T-helper 17 cell (primary cell): Measurements from ENCODE around the gene CCNF. TPM values are rescaled to one million over a fixed set of nuclear protein-coding genes. Genes with fewer than 3 reads are reported as not detected.

Experiments
- ATAC-seq: fragments of 150-1000 bp; cut with Tn5 transposase; 2 replicates; pipeline ENCODE4 v1.10.0; 2021; ENCODE audit warnings: mild to moderate bottlenecking, moderate library complexity
- DNase-seq, 3 donors: peaks; one replicate each; pipeline versions ENCODE4 v3.0.0 to v3.0.0-alpha.2; 2020 to 2021
- H3K9me3 ChIP-seq: one replicate; pipeline ENCODE4 v1.7.0; 2013; ENCODE audit warnings: low read length, mild to moderate bottlenecking; ENCODE audit not compliant: control insufficient read depth, poor library complexity, severe bottlenecking
- H3K27ac Mint-ChIP-seq: one replicate; pipeline ENCODE4 v1.8.0; 2022; ENCODE audit warnings: mild to moderate bottlenecking, moderate library complexity, mixed read lengths
- H3K27me3 Mint-ChIP-seq: one replicate; pipeline ENCODE4 v1.8.0; 2022; ENCODE audit warnings: mixed read lengths
- H3K36me3 Mint-ChIP-seq: one replicate; pipeline ENCODE4 v1.8.0; 2022; ENCODE audit warnings: low read depth, mixed read lengths
- H3K4me1 Mint-ChIP-seq: one replicate; pipeline ENCODE4 v1.8.0; 2022; ENCODE audit warnings: mild to moderate bottlenecking, mixed read lengths
- H3K4me3 Mint-ChIP-seq: one replicate; pipeline ENCODE4 v1.8.0; 2022; ENCODE audit warnings: mild to moderate bottlenecking, moderate library complexity, mixed read lengths
- total RNA-seq, 4 donors: library from RNA in 2 of 4; stranded (reverse) in 2 of 4; gene quantifications; one replicate each; pipeline ENCODE4 v1.2.3 and lab custom pipeline; 2022 to 2026

Gene CCNF
- total RNA-seq, 2 donors from 2014 or later, result 2.9 to 3.3 TPM

DNA sequence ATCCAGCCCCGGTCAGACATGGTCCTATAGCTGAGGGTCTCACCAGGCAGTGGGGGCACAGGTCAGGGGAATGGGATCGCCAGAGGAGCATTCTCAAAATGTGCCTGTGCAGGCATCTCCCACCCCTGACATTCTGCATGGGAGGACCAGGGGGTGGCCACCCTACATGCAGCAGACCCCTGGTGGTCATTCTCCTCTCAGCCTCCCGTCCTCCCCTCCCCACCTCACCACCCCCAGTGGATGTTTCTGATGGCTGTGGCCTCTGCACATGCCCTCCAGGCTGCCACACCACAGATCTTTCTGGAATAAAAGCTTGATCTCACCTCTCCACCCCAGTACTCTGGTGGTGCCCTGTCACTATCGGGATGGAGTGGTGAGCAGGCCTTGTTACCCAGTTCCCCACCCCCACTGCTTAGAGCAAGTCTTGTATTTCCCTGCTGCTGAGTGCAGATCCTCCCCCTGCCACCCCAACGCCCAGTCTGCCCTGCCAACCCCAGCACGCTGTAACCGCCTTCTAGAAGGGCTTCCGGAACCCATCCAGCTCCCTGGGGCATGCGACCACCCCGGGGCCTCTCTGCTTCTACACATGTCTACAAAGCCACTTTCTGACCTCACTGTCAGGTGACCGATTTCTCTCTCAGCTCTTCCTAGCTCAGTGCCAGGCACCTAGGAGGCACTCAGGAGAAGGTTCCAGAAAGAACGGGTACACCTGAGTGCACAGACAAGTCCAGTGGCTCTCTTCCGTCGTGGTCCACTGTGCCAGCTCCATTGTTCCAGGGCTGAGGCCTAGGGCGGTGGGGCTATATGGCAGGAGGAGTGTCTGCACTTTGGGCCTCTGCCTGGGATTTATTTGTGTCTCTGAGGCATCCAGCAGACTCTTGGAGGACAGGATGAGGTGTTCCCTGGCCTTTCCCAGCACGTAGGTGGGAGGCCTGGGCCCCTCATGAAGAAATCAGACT lies 55.0 kb downstream of the CCNF start:
- Mint-ChIP-seq H3K4me1 (peaks cover 36% of the 10 kb centered on the region), H3K36me3 (no peaks in the 10 kb centered on the region), H3K4me3 (no peak overlapping the region), H3K27ac (peak overlapping the region; percentile 70), H3K27me3 (no peaks in the 10 kb centered on the region)
- no peak for ATAC-seq
- no peak for DNase-seq
- H3K9me3 ChIP-seq, result no peaks in the 10 kb centered on the region

DNA sequence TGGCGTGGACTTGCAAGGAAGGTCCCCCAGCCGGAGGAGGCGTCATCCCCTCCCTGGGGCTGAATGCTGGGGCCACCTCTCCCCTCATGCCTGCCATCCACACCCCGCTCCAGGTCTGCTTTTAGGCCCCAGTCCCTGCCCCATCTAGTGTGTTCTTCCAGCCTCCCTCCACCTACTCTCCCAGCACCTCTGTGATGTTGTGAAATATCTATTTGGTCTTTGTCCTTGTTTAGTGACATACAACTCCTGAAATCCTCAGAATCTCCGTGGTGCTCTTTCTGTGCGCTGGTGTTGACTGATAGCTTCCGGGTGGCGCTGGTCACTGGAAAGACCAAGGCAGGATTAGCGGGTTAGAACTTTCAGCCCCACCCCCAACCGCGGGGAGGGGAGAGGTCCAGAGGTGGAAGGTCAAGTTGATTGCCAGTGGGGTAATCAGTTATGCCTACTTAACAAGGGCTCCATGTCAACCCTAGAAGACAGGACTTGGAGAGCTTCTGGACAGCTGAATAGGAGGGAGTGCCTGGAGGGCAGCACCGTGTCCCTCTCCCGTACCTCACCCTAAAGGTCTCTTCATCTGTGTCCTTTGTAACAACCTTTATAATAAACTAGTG lies 55.8 kb downstream of the CCNF start:
- peak overlapping the region; percentile 70 for H3K27ac Mint-ChIP-seq
- peaks cover 36% of the 10 kb centered on the region for H3K4me1 Mint-ChIP-seq
- H3K27me3 Mint-ChIP-seq, result no peaks in the 10 kb centered on the region
- H3K9me3 ChIP-seq, result no peaks in the 10 kb centered on the region
- no peak overlapping the region for H3K4me3 Mint-ChIP-seq
- DNase-seq, result no peak
- no peaks in the 10 kb centered on the region for H3K36me3 Mint-ChIP-seq
- ATAC-seq, result no peak

DNA sequence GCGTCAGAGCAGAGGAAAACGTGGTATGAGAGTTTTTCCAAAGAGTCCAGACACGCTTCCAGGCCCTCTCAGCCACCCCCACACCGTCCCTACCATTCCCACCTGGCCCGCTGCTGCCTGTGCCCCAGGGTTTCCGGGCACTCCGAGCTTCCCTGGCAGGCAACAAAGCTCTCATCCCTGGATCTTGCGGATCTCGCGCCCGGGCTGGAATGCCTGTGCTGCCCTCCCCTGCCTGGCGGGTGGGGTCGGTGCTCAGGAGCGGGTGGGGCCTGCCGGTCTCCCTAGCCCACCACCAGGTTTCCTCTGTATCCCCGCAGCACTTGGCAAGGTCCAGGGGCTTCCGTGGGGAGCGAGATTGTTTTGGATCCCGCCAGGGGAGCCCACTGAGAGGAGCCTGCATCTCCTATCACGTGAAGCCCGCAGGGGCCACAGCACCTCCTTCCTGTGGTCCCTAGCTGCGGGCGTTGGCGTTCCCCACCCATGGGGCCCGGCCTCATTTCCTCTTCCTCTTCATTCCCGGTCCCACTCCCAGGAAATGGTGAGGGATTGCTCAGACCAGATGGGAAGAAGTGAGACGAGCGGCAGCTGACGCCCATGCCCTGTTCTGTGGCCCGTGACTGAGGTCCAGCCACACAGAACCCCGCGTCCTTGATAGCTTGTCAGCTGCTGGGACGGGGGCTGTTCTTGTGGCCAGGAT lies 56.7 kb downstream of the CCNF start:
- H3K4me1 Mint-ChIP-seq, result peaks cover 34% of the 10 kb centered on the region
- no peaks in the 10 kb centered on the region for H3K9me3 ChIP-seq
- no peak for DNase-seq
- ATAC-seq, result no peak
- peak overlapping the region; percentile 70 for H3K27ac Mint-ChIP-seq
- no peak overlapping the region for H3K4me3 Mint-ChIP-seq
- no peaks in the 10 kb centered on the region for H3K27me3 Mint-ChIP-seq
- no peaks in the 10 kb centered on the region for H3K36me3 Mint-ChIP-seq

DNA sequence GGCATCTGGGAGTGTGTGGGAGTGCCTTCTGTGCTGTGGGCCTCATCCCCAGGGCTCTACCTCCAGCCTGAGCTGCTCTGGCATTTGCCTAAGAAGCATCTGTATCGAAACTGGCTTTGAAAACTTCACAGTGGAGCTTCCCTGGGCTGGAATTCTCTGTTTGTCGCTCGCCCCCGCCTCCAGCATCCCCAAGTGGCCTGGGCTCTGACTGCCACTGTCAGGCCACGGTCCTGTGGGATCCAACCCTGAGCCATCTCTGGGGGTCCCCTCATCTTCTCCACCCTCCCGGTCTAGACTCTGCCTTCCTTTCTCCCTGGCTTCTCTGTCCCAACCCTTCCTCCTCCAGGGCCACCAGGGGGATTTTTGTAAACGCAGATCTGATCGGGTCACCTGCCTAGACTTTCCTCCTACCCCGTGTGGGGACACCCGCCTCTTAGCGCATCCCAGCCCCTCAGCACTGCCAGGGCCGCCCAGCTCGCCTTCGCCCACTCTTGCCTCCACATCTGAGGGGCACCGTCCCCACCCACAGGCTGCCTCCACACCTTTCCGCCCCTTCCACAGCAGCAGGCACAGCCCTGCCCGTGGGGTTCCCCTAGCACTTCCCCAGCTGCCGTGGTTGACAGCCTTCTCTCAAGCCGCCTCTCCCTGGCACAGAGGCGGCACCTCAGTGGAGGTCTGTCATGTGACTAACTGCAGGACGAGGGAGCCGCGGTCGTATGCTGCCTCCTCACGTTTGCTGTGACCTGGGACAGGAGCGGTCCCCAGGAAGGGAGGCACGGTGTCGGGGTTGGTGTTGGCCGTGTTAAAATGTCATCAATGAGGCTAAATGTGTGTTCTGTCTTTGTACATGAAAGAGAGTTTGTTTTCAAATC lies 57.6 kb downstream of the CCNF start:
- Mint-ChIP-seq H3K27ac (peak overlapping the region; percentile 94), H3K36me3 (no peaks in the 10 kb centered on the region), H3K4me1 (peaks cover 33% of the 10 kb centered on the region), H3K27me3 (no peaks in the 10 kb centered on the region), H3K4me3 (peak overlapping the region; percentile 86)
- DNase-seq, result peak; percentile 59 to 72 (median 69)
- ATAC-seq, result peak; percentile 99
- no peaks in the 10 kb centered on the region for H3K9me3 ChIP-seq

DNA sequence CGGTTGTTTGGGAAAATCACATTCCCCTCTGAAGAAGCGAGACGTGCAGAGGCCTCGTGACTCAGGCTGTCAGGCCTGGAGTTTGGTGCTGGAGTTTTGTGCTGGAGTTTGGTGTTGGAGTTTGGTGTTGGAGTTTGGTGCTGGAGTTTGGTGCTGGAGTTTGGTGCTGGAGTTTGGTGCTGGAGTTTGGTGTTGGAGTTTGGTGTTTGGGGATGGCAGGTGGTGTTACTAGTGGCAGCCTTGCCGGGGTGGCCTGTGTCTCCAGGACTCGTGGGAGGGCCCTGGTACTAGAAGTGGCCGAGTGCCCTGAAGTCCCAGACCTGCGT lies 58.2 kb downstream of the CCNF start:
- H3K4me3 Mint-ChIP-seq, result peak overlapping the region; percentile 86
- no peaks in the 10 kb centered on the region for H3K36me3 Mint-ChIP-seq
- peak overlapping the region; percentile 94 for H3K27ac Mint-ChIP-seq
- DNase-seq (no peak), ATAC-seq (no peak)
- H3K27me3 Mint-ChIP-seq, result no peaks in the 10 kb centered on the region
- H3K9me3 ChIP-seq, result no peaks in the 10 kb centered on the region
- H3K4me1 Mint-ChIP-seq, result peaks cover 28% of the 10 kb centered on the region

DNA sequence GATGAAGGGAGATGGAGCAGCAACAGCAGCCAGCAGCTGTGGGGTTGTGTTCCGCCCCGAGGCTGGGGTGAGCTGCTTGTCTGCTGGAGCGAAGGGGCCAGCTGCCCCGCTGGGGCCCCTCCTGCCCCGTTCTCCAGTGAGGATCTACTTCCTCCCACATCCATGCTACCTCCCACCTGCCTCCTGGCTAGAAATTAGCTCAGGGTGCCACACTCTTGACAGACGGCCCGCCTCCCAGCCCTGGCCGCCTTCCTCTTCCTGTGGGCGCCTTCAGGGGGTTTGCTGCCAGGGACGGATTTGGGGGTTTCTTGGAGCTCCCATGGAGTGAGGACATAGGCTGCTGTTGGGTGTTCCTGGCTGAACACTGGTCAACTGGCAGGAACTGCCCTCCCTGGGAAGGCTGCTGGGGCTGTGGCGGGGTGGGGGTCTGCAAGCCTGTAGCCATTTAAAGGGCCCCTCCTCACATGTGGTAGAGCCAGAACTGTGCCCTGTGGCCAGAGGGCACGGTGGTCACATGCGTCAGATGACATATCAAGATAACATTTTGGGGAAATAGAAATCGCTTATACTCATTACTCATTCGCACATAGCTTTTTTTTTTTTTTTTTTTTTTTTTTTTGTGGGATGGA lies 58.8 kb downstream of the CCNF start:
- no peaks in the 10 kb centered on the region for H3K36me3 Mint-ChIP-seq

DNA sequence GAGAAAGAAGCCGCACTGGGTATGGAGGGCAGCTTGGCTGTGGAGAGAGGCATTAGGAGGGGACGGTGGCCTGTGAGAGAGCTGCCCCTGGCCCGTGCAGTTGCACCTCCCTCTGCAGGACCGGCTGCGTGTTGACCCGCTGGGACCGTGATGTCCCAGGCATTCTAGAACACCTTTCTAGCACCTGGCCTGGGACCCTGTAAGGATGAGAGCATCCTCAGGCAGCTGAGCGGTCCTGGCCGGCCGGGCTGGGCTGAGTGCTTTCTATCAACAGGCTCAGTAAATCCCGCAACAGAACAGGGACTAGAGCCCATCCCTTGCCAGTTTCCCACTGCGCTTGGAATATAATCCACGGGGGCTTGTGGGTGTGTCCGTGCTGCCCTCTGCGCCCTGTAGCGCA lies 60.3 kb downstream of the CCNF start:
- no peaks in the 10 kb centered on the region for H3K36me3 Mint-ChIP-seq
- H3K4me1 Mint-ChIP-seq, result peaks cover 15% of the 10 kb centered on the region
- DNase-seq, result no peak
- no peaks in the 10 kb centered on the region for H3K9me3 ChIP-seq
- no peaks in the 10 kb centered on the region for H3K27me3 Mint-ChIP-seq
- H3K27ac Mint-ChIP-seq, result no peak overlapping the region
- no peak overlapping the region for H3K4me3 Mint-ChIP-seq
- ATAC-seq, result no peak

More for the DNA sequence above, 58.8 kb downstream of the CCNF start:
- peaks cover 26% of the 10 kb centered on the region for H3K4me1 Mint-ChIP-seq
- DNase-seq (no peak), ATAC-seq (no peak)
- no peaks in the 10 kb centered on the region for H3K9me3 ChIP-seq
- no peaks in the 10 kb centered on the region for H3K27me3 Mint-ChIP-seq
- H3K27ac Mint-ChIP-seq, result peak overlapping the region; percentile 94
- H3K4me3 Mint-ChIP-seq, result no peak overlapping the region

DNA sequence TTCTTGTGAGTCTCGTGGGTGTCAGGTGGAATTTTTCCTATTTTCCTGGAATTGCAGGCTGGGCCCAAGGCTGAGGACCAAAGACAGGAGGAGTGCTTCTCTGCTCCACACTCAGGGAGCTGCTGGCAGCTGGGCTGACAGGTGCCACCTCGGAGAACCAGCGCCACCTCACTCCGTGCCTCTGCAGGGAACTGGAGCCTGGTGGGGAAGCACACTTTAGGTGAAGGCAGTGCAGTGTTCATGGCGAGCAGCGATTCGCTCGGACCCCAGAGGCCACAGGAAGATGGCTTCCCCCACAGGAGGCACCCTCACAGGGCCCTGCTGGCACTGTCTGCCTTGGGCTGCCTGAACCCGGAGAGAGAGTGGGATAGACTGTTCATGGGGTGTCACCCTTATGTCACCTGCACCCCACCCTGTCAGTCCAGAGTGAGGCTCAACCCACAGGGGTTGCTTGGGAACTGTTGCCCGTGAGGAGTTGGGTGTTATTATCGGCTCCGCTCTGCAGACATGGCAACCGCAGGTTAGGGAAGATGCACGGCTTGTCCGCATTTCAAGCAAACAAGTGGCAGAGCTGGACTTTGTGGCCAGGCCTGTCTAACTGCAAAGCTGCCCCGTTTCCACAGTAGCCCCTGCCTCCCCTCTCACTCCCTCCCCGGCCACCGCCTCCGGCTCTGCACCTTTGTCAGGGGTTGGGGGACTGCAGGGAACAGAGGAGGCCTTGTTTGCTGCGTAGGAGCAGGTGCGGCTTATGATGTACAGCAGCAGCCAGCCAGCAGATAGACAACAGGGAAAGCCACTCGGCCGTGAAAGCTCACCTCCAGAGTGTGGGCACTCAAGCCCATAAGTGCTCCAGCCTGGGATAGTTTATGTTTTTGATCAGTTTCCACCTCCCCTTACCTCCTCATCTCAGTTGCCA lies 61.2 kb downstream of the CCNF start:
- no peak overlapping the region for H3K4me3 Mint-ChIP-seq
- peaks cover 13% of the 10 kb centered on the region for H3K4me1 Mint-ChIP-seq
- DNase-seq, result no peak
- no peak for ATAC-seq
- no peaks in the 10 kb centered on the region for H3K9me3 ChIP-seq
- no peaks in the 10 kb centered on the region for H3K27me3 Mint-ChIP-seq
- H3K27ac Mint-ChIP-seq, result no peak overlapping the region
- no peaks in the 10 kb centered on the region for H3K36me3 Mint-ChIP-seq

DNA sequence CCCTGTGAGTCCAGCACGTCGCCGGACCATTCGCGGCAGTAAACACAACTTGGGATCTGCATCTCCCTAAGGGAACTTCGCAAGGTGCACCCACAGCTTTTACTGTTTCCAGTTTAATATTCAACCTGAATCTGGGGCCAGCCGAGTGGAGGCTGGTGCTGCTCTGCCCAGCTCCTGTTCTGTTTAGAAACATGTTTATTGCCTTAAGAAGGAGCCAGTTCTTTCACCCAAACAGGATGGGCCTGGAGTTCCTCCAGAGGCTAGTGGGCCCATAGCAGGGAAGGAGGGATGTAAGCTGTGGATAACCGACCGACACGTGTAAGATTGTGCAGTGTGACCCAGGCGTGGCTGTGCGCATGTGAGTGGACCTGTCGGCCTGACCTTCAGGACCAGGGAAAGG lies 63.0 kb downstream of the CCNF start:
- DNase-seq, result no peak
- H3K27me3 Mint-ChIP-seq, result no peaks in the 10 kb centered on the region
- no peak overlapping the region for H3K4me3 Mint-ChIP-seq
- ATAC-seq, result no peak
- no peak overlapping the region for H3K27ac Mint-ChIP-seq
- H3K36me3 Mint-ChIP-seq, result no peaks in the 10 kb centered on the region
- no peaks in the 10 kb centered on the region for H3K9me3 ChIP-seq
- H3K4me1 Mint-ChIP-seq, result peaks cover 6% of the 10 kb centered on the region

DNA sequence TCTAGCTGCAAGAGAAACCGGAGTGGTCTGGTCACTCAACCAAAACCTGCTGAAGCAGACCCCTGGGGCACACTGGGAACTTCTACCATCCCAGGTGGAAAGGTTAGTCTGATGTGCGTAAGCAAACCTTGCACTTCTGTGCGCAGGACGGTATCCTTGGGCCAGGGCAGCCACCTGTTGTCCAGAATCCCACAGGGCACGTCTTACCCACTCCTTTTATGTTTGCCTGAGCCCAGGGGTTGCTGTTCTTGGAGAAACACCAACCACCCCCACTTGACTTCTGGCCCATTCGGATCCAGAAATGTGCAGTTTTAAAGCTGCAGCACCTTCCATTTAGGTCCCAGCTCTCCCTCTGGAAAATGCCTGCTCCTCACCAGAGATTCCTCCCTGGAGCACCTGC lies 64.4 kb downstream of the CCNF start:
- ATAC-seq (no peak), DNase-seq (no peak)
- Mint-ChIP-seq H3K4me3 (no peak overlapping the region), H3K27ac (no peak overlapping the region), H3K4me1 (no peaks in the 10 kb centered on the region), H3K36me3 (peaks cover 2% of the 10 kb centered on the region), H3K27me3 (no peaks in the 10 kb centered on the region)
- no peaks in the 10 kb centered on the region for H3K9me3 ChIP-seq

DNA sequence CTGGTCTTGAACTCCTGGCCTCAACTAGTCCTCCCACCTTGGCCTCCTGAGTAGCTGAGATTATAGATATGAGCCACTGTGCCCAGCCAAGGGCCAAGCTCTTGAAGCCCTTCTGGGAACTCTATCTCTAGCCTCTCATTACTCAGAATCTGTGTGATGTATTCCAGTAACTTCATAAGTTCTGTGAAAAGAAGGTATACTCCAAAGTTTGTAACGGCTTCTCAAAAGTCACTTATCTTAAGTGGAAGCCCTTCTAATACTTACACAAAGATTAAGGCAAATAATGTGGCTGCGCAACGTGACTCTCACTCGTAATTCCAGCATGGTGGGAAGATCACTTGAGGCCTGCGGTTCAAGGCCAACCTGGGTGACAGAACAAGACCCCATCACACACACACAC lies 65.4 kb downstream of the CCNF start:
- DNase-seq, result no peak
- peaks cover 2% of the 10 kb centered on the region for H3K36me3 Mint-ChIP-seq
- no peak overlapping the region for H3K4me3 Mint-ChIP-seq

DNA sequence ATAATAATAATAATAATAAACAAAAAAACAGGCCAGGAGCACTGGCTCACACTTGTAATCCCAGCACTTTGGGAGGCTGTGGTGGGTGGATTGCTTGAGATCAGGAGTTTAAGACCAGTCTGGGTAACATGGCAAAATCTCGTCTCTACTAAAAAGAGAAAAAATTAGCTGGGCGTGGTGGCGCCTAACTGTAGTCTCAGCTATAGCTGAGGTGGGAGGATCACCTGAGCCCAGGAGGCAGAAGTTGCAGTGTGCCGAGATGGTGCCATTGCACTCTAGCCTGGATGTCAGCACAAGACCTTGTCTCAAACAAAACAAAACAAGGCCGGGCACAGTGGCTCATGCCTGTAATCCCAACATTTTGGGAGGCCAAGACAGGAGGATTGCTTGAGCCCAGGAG lies 65.8 kb downstream of the CCNF start:
- no peak overlapping the region for H3K27ac Mint-ChIP-seq
- no peak overlapping the region for H3K4me3 Mint-ChIP-seq
- no peak for ATAC-seq
- H3K9me3 ChIP-seq, result no peaks in the 10 kb centered on the region
- no peaks in the 10 kb centered on the region for H3K4me1 Mint-ChIP-seq
- H3K27me3 Mint-ChIP-seq, result no peaks in the 10 kb centered on the region
- DNase-seq, result no peak
- H3K36me3 Mint-ChIP-seq, result peaks cover 2% of the 10 kb centered on the region

More for the DNA sequence above, 65.4 kb downstream of the CCNF start:
- H3K27ac Mint-ChIP-seq, result no peak overlapping the region
- no peaks in the 10 kb centered on the region for H3K27me3 Mint-ChIP-seq
- no peak for ATAC-seq
- no peaks in the 10 kb centered on the region for H3K9me3 ChIP-seq
- H3K4me1 Mint-ChIP-seq, result no peaks in the 10 kb centered on the region
